ENCODE results near the gene C12orf50.
"Not testable (repeated sequence)": the region's sequence is repeated elsewhere in the genome, so short reads cannot be mapped to it uniquely, and the experiment has no call there.

C12orf50 gene, protein sequence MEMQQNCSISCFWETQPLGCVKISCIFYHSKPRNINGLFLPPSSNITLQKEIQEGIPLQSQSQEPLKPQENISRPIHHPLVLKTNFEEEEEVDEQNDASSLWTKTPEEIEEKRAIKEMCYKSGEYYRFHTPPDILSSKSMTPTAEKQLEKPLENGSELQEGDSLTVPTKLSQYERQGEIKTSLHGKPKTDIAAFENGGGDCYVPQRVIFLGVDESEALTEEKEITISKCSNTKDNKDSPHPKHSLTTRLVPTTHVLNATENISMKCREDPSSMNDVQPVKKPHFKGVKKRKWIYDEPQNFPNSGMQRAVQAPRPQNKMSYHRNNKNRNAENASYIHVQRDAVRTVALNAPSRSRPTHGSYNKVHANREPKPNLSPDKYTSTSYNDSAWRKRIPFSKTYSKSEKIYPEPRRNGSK

DNA sequence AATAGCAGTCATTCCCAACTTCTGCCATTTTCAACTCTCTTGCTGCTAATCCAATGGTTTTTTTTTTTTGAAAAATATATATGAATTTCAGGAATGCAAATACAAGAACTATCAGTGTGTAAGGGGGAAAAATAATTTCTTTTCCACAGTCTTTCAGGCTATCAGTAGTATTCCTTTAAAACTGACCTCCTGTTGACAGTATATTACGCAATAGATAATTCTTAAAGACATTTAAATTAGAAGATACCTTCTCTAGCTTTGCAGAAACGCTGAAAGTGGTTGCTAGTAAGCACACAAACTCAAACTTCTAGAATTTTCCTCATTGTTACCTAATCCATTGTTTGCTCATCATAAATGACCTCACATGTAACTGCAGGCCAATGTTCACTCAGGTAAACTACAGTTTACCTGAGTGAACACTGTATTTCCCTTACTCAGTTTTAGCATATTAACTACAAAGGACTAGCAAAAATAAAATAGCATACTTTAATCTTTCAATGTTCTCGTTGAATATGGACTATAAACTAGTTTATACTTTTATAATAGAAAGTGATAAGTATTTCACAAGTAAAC, at the start of gene C12orf50:
C12orf50 (minus strand) TSS at position 309 of the 573 bp plus-strand sequence. CDS start 2,439 bp downstream, outside the sequence.
- DNase-seq: no peak

DNA sequence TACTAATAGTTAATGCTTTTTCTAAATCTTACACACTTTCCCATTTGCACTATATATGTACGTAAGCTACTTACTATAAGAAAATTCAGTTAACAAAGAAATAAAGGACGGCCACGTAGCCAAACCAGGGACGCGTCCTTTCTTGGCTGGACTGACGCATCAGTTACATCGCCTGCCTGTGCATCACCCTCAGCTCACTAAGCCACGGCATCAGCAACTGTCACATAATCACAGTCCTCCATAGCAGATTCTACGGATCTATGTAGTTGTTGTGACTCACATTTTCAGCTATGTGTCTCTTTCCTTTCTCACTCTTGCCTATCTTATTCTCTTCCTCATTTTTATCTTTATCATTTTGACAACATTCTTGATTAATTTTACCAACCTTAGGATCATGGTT, 38.1 kb upstream of the C12orf50 start:
- DNase-seq: no peak

GRCh38 chr12:88063375-88063774, 34.2 kb upstream of the C12orf50 start:
- DNase-seq: no peak

- no peak for DNase-seq
Observed at GRCh38 chr12:88062474-88062873, 33.3 kb upstream of the C12orf50 start.

DNA sequence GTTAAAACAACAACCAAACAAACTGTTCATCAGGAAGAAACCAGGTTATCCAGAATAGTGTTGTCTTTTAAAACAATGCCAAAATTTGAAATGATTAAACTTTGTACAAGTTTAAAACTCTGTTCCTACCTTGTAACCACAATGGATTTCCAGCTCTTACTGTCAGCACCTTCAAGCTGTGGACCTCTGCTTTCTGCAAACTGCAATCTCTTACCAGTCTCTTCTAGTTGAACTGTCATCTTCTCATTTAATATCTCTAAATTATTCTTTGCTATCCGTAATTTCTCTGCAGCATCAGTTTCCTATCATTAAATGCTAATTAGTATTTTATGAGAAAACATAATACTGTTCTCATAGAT, 29.5 kb upstream of the C12orf50 start:
- no peak for DNase-seq

- no peak for DNase-seq
Observed at GRCh38 chr12:88057994-88058718, 29.0 kb upstream of the C12orf50 start.

DNA sequence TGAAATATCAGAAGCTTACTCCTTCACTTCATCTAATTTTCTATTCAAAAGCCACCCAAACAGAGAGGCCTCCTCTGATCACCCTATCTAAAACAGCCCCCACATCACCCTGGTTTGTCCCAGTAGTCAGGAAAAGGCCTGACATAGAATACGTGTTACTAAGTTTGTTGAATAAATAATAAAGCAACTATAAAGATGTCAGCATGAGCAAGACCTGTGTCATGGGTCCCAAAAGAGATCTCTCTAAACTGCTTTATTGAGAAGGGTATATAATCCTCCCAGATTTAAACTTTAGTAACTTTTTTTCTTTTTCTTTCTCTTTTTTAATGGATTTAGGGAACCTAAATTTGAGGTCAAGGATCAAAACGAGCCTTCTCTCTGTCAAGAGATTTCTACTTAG, 27.4 kb upstream of the C12orf50 start:
- DNase-seq: no peak

DNA sequence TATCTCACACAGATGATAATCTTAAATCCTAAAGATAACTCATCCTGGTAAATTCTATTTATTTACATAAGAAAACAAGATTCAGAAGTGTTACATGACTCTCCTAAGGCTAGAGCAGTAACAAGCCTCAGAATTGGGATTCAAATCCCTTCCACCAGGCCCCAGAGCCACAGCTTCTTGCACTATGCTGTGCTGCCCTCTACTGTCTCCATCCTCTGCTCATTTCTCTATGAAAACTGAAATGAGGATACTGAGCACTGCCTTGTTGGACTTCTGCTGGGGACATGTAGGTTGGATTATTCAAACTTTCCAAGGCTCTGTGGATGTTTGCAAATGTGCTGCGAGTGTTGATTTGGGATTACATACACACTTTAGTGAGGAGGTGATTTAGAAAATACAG, 23.5 kb upstream of the C12orf50 start:
- DNase-seq: peak; percentile 6 to 73 (median 35)

DNA sequence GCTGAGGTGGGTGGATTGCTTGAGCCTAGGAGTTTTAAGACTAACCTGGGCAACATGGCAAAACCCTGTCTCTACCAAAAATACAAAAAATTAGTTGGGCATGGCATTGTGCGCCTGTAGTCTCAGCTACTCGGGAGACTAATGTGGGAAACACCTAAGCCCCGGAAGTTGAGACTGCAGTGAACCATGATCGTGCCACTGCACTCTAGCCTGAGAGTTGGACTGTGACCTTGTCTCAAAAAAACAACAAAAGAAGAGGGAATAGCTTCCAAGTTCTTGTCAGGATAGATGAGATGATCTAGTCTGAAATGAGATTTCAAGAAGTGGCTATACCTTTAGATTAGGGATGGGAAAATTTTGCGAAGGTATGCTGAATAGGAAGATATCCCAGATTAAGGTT, 14.8 kb upstream of the C12orf50 start:
- no peak for DNase-seq

DNA sequence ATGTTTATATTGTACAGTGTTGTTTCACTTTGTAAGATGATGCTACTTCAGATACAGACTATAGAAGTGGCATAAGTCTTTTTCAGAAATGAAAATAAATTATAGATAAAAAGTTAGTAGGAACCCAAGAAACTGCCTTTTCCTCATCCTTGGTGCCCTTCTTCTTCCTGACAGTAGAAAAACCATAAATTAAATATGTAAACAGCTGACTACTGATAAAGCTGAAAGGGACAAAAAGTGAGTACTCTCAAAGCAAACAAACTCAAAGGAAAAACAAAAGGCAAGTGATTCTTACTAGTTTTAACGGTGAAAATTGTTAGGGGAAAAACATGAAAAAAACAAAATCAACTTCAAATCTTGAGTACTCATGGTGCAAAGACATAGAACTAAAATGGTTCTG, 8.6 kb upstream of the C12orf50 start:
- DNase-seq: no peak

DNA sequence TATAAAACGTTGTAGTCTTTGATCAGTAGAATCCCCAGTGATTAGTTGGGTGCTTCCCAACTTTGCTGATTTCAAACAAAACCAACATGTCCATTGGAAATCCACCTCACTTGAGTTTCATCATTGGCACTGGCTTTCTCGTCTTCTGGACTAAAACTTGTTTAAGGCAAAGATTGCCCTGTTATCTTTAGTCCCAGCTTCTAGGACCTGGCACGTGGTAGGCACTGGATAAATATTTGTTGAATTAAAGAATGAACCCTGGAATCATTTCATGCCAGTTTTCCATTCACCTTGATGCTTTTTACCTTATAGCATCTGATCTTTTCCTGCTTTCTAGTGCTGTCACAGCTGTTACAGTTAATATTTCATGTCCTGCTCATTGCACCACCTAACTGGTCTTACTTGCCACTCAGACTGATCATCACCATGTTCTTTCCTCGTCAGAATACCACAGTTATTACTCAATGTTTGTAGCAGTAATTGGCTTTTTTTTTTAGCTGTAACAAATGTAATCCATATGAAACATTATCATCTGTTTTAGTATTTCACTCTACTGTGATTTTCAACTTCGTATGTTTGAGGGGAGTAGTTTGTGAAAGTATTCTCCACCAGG, 7.3 kb upstream of the C12orf50 start:
- DNase-seq: peak in 1 of 3 experiments; percentile 35

DNA sequence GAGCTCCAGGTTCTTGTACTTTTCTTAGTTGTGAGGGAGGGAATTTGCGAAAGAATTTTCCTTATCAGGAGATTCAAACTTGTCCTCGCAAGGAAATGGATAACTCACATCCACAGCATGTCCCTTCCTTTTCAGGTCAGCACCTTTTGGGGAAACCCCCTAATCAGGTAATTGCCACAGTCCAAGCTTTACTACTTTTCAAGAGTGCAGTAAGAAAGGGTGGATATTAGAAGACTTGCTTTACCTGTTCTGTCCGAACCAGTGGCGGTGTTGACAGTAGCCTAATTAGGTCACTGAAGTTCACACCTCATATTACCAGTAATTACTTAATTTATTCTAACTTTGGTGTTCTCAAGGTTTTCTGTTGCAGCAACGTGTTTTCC, 6.7 kb upstream of the C12orf50 start:
- DNase-seq: peak in 1 of 3 experiments; percentile 77

GRCh38 chr12:88035271-88035906, 6.2 kb upstream of the C12orf50 start:
- DNase-seq: peak; percentile 91 to 94 (median 94)

- not testable (repeated sequence) for DNase-seq
Observed at GRCh38 chr12:88031161-88031560, 2.0 kb upstream of the C12orf50 start.

GRCh38 chr12:88026196-88026595, 3.0 kb downstream of the C12orf50 start:
- no peak for DNase-seq

- no peak for DNase-seq
Observed at GRCh38 chr12:88017964-88018363, 11.2 kb downstream of the C12orf50 start.

DNA sequence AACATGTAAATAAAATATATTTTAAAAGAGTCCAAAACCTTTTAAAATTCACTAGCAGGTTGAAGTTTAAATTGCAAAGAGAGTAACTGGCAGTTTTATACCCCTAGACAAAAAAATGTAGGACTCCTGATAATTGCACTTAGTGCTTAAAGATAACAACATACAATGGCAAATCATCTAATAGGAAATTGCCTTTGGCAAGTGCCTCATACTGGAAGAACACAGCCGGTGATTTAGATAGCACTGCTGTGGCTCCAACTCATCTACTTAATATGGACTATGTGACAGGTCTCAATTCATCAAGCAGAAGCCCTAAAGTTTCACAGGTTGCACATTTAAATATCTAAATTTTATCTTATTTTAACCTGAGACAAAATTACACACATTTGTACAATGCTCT, 13.4 kb downstream of the C12orf50 start:
- peak in 1 of 3 experiments; percentile 53 for DNase-seq

DNA sequence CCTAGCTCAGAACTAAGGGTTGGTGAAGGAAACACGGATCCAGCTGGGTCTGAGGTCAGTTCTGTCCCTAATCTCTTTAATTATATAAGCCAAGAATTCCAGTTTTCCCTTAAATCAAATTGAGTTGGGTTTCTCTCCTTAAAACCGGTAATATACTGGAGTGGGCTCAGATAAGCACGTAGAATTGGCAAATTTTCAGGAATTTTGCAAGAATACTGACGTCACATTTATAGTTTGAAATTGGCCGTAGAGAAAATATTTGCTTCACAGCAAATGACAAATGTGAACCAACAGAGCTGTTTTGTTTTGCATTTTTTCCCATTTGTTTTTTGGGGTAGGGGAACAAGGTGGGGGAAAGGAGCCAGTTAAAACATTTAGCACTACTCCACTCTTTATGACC, 17.4 kb downstream of the C12orf50 start:
- DNase-seq: no peak

- no peak for DNase-seq
Observed at GRCh38 chr12:88006351-88006750, 22.9 kb downstream of the C12orf50 start.

GRCh38 chr12:88001327-88001726, 27.9 kb downstream of the C12orf50 start:
- no peak for DNase-seq

GRCh38 chr12:87995581-87996178, 33.5 kb downstream of the C12orf50 start:
- DNase-seq: peak; percentile 74 to 94 (median 76)

DNA sequence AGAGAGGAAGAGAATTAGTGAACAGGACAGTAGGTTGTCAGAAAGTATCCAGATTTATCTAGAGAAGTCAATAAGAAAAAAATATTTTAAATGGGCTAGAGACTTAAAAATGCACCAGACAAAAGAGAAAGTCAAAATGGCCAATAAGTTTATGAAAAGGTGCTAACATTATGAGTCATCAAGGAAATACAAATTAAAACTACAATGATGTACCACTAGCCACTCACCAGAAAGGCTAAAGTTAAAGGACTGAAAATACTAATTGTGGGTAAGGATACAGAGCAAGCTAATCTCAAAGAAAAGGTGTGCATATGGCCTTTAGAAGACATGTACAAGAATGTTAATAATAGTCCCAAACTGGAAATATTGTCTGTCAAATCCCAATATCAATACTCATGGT, 37.7 kb downstream of the C12orf50 start:
- no peak for DNase-seq

DNA sequence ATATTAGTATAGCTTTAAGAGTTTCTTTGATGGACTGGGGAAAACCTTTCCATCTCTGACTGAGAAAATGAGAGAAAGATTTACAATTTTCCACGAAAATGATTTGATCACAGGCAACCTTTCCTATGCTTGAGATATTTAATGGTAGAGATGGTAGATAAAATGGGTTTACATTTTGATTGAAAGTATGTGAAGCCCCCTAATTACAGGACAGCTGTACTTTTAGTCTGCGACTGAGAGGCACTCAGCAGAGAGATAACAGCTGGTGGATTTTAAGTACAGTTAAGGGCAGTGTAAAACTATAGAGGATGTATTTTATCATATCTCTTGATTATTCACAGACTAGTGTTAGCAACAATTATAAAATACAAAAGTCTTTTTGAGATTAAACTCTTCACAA, 40.7 kb downstream of the C12orf50 start:
- no peak for DNase-seq

All from NCI-H1417 (cell line).